Stimulated activated naive CD4-positive, alpha-beta T cell treated with Interleukin-2 at 50 U/mL for 16 hours (primary cell): ENCODE data around the gene CDK15.
"Not testable (repeated sequence)": the region's sequence is repeated elsewhere in the genome, so short reads cannot be mapped to it uniquely, and the experiment has no call there.

Source experiments
- DNase-seq: peaks from one replicate; lab custom pipeline; 2025; lab: John Stamatoyannopoulos, UW

The CDK15 gene

GRCh38 chr2:201831469-201831868 is 25.1 kb downstream of the CDK15 start:
- DNase-seq: no peak

DNA sequence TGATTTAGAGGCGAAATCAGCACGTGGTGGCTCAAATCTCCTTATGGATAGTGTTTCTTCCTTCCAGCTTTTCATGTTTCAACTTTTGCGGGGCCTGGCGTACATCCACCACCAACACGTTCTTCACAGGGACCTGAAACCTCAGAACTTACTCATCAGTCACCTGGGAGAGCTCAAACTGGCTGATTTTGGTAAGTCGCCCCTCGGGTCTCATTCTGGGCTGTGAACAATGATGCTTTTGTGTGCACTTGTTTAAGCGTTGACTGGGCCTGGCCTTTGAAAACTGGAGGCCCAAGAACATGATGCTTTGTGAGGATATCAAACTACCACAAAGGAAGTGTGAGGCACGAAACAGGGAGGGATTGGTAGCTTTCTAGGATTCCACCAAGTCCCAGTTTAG is 27.4 kb downstream of the CDK15 start:
- no peak for DNase-seq

DNA sequence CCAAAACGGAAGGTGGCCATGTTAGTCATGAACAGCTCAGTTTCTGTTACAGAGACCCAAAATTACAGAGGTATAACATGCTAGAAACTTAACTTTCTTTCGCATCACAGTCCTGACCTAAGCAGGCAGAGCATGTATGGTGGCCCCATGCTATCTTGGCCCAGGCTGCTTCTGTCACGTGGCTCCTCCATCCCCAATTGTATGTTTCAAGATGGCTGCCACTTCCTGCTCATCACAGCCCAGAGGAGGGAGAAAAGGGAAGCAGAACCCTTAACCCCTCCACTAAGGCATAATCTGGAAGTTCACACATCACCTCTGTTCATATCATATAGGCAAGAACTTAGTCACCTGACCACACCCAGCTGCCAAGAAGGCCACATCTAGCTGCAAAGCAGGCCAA is 28.7 kb downstream of the CDK15 start:
- DNase-seq: no peak

- no peak for DNase-seq
These were observed 31.1 kb downstream of the CDK15 start for GRCh38 chr2:201837391-201837790.

DNA sequence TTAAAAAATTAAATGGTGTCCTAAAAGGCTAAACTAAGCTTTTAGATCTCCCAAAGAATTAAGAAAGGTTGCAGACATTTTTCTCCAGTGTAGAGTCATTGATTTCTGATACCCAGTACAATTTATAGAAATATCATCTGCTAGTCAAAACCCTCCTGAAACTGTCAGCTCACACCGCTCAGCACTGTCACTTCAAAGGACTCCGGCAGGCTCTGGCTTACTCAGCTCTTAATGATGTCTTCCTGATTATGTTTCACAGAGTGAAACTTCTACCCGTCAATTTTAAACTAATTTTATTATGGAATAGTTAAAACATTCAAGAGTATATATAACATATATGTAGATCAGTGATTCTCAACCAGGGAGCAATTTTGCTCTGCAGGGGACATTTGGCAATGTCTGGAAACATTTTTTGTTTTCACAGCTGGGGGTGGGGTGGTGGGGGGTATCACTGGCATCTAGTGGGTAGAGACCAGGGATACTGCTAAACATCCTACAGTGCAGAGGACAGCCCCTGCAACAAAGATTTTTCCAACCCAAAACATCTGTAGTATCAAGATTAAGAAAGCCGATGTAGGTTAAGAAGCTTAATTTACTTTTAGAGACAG is 31.6 kb downstream of the CDK15 start:
- DNase-seq: no peak

- no peak for DNase-seq
These were observed 33.4 kb downstream of the CDK15 start for GRCh38 chr2:201839727-201840126.

GRCh38 chr2:201840726-201841125 is 34.4 kb downstream of the CDK15 start:
- no peak for DNase-seq

- no peak for DNase-seq
These were observed 36.0 kb downstream of the CDK15 start for GRCh38 chr2:201842131-201842860.

- DNase-seq: not testable (repeated sequence)
These were observed 38.6 kb downstream of the CDK15 start for GRCh38 chr2:201844922-201845321.

GRCh38 chr2:201847481-201847880 is 41.1 kb downstream of the CDK15 start:
- no peak for DNase-seq

- DNase-seq: no peak
These were observed 46.1 kb downstream of the CDK15 start for GRCh38 chr2:201852462-201852861.

GRCh38 chr2:201852878-201853415 is 46.6 kb downstream of the CDK15 start:
- DNase-seq: no peak

- DNase-seq: no peak
These were observed 48.0 kb downstream of the CDK15 start for GRCh38 chr2:201854221-201854801.

GRCh38 chr2:201854841-201855240 is 48.5 kb downstream of the CDK15 start:
- DNase-seq: no peak

- no peak for DNase-seq
These were observed 49.0 kb downstream of the CDK15 start for GRCh38 chr2:201855356-201855755.

GRCh38 chr2:201857326-201857725 is 51.0 kb downstream of the CDK15 start:
- no peak for DNase-seq

DNA sequence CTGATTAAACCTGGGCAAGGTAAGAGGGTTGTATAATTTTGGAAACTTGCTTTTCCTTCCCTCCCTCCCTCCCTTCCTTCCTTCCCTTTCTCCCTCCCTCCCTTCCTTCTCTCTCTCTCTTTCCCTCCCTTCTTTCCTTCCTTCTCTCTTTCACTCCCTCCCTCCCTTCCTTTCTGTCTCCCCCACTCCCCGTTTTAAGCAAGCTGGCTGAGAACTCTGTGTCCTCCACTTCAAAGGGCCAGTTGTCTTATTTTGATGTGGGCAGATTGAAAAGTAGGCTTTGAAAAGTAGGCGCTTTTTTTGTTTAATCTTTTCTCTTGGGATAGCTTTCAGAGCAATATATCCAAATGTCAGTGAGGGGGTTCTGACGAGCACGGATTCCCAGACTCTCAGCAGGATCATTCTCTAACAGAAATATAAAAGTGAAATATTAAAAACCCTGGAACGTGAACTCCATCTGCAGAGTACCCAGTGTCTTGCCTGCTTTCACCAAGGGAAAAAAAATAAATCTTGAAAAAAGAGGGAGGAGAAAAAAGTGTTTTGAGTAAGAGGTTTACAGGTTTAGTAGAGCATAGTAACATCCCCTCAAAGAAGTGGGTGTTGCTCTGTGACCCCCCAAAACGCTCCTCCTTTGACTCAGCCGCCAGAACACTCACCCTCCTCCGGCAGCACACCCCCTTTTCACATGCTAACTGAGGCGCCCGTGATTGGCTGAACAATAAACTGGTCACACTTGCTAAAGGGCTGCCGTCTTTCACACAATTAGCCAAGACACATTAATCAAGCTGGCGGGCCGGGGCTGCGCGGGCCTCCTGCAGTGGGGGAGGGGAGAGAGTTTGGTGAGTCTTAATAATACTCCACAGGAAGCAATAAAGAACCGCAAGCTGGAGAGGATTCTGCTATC is 52.2 kb downstream of the CDK15 start:
- DNase-seq: no peak

DNA sequence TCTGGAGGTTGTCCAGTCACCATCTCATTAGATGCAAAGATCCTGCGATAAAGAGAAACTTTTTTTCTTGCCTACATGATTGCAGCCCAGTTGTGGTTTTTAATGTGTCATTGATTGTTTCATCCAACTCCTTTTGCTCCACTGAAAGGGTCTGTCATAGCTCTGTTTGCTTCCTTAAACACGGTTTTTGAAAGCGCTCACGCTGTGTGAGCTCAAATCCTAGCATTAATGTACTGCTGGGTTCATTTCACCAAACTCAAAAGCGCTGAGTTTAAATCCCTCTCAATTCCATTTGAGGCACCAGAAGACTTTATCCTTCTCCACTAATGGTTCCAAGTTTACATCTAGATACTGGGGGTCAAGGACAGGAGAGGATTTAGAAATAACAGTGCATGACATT is 53.6 kb downstream of the CDK15 start:
- no peak for DNase-seq

DNA sequence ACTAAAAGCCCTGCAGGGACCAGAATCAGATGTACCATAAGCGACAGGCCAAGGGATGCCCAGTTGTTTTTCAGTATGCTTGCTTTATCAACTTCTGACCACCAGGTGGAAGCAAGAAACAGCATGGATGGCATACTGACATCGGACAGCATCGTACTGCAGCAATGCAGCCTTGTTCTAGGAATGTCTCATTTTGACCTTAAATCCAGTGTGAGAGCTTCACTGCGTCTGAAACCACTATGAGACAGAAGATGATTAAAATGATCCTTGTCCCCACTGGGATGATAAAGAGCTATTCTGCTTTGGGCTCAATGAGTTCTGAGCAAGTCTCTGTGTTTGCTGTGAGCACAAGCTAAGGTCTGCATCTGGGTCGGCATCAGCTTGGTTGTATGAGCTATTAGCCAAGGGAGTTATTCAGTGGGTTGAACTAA is 54.3 kb downstream of the CDK15 start:
- DNase-seq: peak; percentile 8

DNA sequence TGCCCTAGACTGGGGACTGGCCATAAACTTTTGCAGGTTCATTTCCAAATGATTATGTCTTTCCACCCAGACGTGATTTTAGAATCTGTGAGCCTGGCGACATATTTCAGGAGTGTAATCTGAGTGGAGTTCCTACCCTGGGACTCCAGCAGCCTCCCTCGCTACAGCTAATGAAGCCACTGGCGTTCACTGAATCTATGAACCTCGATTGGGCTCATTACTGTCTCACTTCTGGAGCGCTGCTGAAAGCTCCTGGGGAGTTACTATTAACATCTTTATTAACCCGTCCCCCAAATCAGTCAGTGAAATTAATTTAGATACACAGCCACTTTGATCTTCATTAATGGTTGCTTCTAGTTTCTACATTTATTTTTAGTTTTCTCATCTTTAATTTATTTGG is 56.5 kb downstream of the CDK15 start:
- no peak for DNase-seq

GRCh38 chr2:201866643-201867473 is 60.5 kb downstream of the CDK15 start:
- no peak for DNase-seq
